Right atrium auricular region (tissue), 2 donors: ENCODE results near the gene XRCC3. TPM values are rescaled to one million over a fixed set of nuclear protein-coding genes. Genes with fewer than 3 reads are reported as not detected.

ENCODE experiments used
- DNase-seq: peaks from one replicate; pipeline ENCODE4 v3.0.0-alpha.2; 2019; ENCODE audit warnings: low spot score
- H3K27ac ChIP-seq, 2 donors: fragments of 200-600 bp; sonication (generic); 1 replicate in 1 of 2; 2 replicates in 1 of 2; pipeline ENCODE4 v1.5.1; 2016 to 2019
- H3K27me3 ChIP-seq, 2 donors: fragments of 200-600 bp; sonication (generic); one replicate each; pipeline versions ENCODE4 v1.5.1 to v1.6.0; 2017 to 2019
- H3K36me3 ChIP-seq: fragments of 200-600 bp; sonication (generic); one replicate; pipeline ENCODE4 v1.5.1; 2016
- H3K4me1 ChIP-seq, 2 donors: fragments of 200-600 bp; sonication (generic); one replicate each; pipeline versions ENCODE4 v1.5.1 to v1.6.0; 2017 to 2019
- H3K4me3 ChIP-seq, 2 donors: fragments of 200-600 bp; sonication (generic); 1 replicate in 1 of 2; 2 replicates in 1 of 2; pipeline ENCODE4 v1.5.1; 2017 to 2019; ENCODE audit warnings: mild to moderate bottlenecking in 1 of 2, moderate library complexity in 1 of 2
- H3K9me3 ChIP-seq, 2 donors: fragments of 200-600 bp; sonication (generic); one replicate each; pipeline ENCODE4 v1.5.1; 2019
- CTCF ChIP-seq, 2 donors: fragments of 200-600 bp; sonication (generic); IDR thresholded peaks; one replicate each; pipeline ENCODE4 v1.5.1; 2019; ENCODE audit warnings: antibody characterized with exemption in 2 of 2
- total RNA-seq, 2 donors: library from RNA; depleted of rRNA; stranded (reverse); fragments of >200 nt; gene quantifications; one replicate each; pipeline ENCODE4 v1.1.0, GENCODE V29; 2016

The XRCC3 gene
- total RNA-seq, 2 donors from 2014 or later = 2.1 to 3.6 TPM

GRCh38 chr14:103745424-103745823, 30.2 kb upstream of the XRCC3 start:
- no peak for TF ChIP-seq CTCF (IDR thresholded peaks at IDR 0.05)
- DNase-seq = no peak
- H3K36me3 ChIP-seq = peaks cover 84% of the 10 kb centered on the region

GRCh38 chr14:103744621-103745395, 29.6 kb upstream of the XRCC3 start:
- Histone ChIP-seq H3K27me3 (no peaks in the 10 kb centered on the region), H3K9me3 (no peaks in the 10 kb centered on the region), H3K4me1 (peaks cover 0 to 3% of the 10 kb centered on the region in 2 donors), H3K4me3 (no peak overlapping the region), H3K27ac (no peak overlapping the region), H3K36me3 (peaks cover 84% of the 10 kb centered on the region)
- no peak for DNase-seq
- TF ChIP-seq CTCF (IDR thresholded peaks at IDR 0.05) = no peak

More at GRCh38 chr14:103745424-103745823, 30.2 kb upstream of the XRCC3 start:
- H3K4me1 ChIP-seq = peaks cover 0 to 3% of the 10 kb centered on the region in 2 donors
- H3K9me3 ChIP-seq = no peaks in the 10 kb centered on the region
- H3K4me3 ChIP-seq = no peak overlapping the region
- no peak overlapping the region for H3K27ac ChIP-seq
- H3K27me3 ChIP-seq = no peaks in the 10 kb centered on the region

- Histone ChIP-seq H3K9me3 (no peaks in the 10 kb centered on the region), H3K36me3 (peaks cover 84% of the 10 kb centered on the region), H3K27me3 (no peaks in the 10 kb centered on the region), H3K4me3 (no peak overlapping the region), H3K27ac (no peak overlapping the region), H3K4me1 (peaks cover 0 to 3% of the 10 kb centered on the region in 2 donors)
- no peak for DNase-seq
- TF ChIP-seq CTCF (IDR thresholded peaks at IDR 0.05) = no peak
Measured at GRCh38 chr14:103743691-103744090, 28.4 kb upstream of the XRCC3 start.

GRCh38 chr14:103742499-103743255, 27.4 kb upstream of the XRCC3 start:
- no peak for TF ChIP-seq CTCF (IDR thresholded peaks at IDR 0.05)
- Histone ChIP-seq H3K27me3 (no peaks in the 10 kb centered on the region), H3K9me3 (no peaks in the 10 kb centered on the region), H3K4me3 (no peak overlapping the region), H3K36me3 (peaks cover 85% of the 10 kb centered on the region), H3K4me1 (peaks cover 0 to 3% of the 10 kb centered on the region in 2 donors), H3K27ac (no peak overlapping the region)
- no peak for DNase-seq

- Histone ChIP-seq H3K4me3 (no peak overlapping the region), H3K4me1 (peaks cover 0 to 3% of the 10 kb centered on the region in 2 donors), H3K27me3 (no peaks in the 10 kb centered on the region), H3K9me3 (no peaks in the 10 kb centered on the region), H3K36me3 (peaks cover 85% of the 10 kb centered on the region), H3K27ac (no peak overlapping the region)
- DNase-seq = no peak
- no peak for TF ChIP-seq CTCF (IDR thresholded peaks at IDR 0.05)
Measured at GRCh38 chr14:103741876-103742275, 26.6 kb upstream of the XRCC3 start.
